GM19468 (cell line): ENCODE measurements around the gene FBLIM1.

ENCODE experiments used
- ATAC-seq: cut with Tn5 transposase; IDR thresholded peaks from one replicate; pipeline ENCODE4 v1.9.1; 2021; ENCODE audit warnings: mild to moderate bottlenecking, moderate library complexity, moderate number of reproducible peaks; ENCODE audit not compliant: unreplicated experiment; ENCODE audit errors: extremely low read depth

The FBLIM1 gene

DNA sequence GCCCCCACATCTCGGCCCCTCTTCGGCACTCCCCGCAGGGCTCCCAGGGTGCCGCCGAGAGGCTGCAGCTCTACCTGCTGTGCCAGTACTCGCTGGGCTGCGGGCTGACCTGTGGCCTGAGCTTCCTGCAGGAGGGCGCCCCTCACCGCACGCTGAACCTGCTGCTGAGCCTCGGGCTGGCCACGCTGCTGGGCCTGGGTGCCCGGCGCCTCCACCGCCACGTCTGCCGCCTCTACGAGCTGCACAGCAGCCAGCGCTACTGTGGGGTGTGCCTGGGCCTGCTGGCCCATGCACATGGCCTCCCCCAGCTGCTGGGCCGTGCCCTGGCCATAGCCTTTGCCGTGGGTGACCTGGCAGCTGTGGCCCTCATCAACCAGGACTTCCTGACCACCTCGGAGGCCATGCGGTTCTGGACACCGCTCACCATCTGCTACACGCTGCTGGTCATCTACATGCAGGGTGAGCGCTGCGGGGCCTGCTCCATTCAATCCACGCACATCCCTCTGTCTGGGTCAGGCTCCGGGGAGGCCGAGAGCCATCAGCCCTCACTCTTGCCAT is 14.4 kb upstream of the FBLIM1 start:
- no peak for ATAC-seq

- no peak for ATAC-seq
Measured at GRCh38 chr1:15747378-15747777, 11.2 kb upstream of the FBLIM1 start.

- ATAC-seq, result no peak
Measured at GRCh38 chr1:15748264-15748663, 10.3 kb upstream of the FBLIM1 start.

DNA sequence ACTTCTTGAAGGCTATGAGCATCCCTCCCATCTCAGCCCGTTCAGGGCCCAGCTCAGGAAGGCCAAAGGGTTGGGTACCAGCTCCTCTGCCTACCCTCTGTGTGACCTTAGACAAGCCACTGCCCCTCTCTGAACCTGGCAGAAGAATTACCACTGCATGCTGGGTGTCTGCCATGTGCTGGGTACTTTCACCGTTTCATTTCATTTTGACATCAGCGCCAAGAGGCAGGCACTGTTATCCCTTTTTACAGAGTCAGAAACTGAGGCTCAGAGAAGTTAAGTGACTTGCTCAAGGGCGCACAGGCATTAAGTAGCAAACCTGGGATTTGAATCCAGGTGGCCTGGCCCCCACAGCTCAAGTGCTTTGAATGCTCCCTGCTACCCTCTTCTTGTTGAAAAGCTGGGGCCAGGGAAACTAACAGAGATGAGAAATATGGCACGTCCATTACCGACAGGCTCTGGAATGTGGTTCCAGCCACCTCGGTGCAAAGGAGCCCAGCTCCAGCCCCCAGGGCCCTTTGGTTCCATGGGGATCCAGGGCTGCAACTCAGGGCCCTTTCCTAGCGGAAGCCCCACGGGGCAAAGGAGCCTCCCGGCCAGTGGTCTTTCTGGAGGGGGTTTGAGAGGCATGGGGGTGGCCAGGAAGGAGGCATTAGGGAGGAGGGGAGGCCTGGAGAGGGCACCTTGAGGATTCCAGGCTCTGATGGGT is 9.8 kb upstream of the FBLIM1 start:
- ATAC-seq, result no peak

DNA sequence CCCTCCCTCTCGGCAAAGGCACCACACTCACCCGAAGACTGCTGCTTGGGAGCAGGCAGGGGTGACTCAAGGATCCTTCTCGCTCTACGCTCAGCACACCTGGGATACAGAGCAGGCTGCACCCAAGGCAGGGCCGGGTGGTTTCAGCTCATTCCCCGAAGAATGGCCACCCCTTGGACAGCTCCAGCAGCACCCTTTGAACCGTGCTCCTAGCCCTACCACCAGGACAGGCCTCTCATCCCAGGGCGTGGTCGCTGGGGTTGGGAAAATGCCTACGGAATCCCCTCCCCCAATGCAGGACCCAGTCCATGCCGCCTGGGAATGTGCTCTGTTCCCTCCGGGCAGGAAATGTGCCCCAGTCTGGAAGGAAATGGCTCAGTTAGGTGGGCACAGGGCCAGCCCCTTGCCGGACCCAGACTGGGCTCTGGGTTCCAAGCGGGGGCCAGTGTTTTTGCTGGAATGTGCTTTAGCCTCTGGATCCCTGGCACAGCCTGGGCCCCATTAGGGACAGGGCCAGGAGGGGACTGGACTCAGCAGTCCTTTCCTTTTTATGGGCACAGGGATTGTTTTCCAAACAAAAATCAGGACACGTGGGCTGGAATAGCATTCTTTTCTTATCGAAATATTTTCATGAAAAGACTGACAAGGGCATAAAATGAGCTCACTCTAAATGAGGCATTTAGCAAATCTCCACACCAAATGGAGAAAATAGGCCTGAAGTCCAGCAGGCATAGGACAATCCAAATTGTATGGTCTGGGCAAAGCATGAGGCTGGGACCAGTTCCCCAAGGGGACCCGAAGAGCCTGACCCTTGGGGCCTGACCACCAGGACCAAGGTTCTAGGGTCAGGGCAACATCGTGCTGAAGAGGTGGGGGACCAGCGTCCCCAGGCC is 8.9 kb upstream of the FBLIM1 start:
- no peak for ATAC-seq

- no peak for ATAC-seq
Measured at GRCh38 chr1:15750924-15751323, 7.7 kb upstream of the FBLIM1 start.

GRCh38 chr1:15751717-15752116 is 6.9 kb upstream of the FBLIM1 start:
- no peak for ATAC-seq

- no peak for ATAC-seq
Measured at GRCh38 chr1:15753776-15754175, 4.8 kb upstream of the FBLIM1 start.

DNA sequence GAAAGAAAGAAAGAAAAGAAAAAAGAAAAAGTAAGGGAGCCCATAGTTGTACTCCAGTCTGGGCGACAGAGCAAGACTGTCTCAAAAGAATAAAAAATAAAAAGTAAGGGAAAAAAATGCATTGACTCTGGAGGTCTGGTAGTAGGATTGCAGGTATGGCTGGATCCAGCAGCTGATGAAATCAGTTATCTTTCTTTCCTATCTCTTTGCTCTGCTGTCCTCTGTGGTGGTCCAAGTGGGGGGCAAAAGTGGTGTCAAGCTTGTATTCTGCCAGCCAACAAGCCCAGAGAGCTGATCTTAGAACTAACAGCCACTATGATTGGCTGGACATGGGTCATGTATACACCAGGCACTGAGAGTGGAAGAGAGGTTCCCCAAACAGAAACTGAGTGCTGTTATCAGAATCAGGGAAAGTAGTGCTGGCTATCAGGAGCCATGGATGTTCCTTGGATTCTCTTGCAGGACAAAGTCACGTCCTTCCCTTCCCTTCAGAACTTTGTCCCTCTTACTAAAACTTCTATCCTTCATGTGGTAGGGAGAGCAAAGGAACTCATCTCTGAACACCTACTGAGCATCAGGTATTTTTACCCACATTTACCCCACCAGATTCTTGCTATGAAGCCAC is 3.5 kb upstream of the FBLIM1 start:
- ATAC-seq, result no peak

DNA sequence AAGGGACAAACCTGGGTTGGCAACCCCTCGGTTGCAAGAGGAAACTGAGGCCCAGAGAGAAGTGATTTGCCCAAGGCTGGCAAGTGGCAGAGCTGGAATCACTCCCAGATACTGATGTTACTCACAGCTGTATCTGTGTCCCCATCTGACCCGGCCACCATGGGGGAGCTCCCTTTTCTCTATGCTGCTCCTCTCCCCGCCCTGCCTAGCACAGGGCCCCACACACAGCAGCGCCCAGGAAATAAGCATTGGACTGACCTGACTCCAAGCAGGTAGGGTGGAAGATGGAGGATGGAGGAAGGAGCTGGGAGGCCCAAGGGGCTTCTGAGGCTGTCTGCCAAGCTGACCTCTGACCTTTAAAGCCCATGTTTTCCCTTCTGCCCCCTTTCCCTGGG is 3.0 kb upstream of the FBLIM1 start:
- ATAC-seq, result no peak

- ATAC-seq, result no peak
Measured at GRCh38 chr1:15756143-15757015, 2.2 kb upstream of the FBLIM1 start.

GRCh38 chr1:15757016-15757543 is 1.5 kb upstream of the FBLIM1 start:
- no peak for ATAC-seq

DNA sequence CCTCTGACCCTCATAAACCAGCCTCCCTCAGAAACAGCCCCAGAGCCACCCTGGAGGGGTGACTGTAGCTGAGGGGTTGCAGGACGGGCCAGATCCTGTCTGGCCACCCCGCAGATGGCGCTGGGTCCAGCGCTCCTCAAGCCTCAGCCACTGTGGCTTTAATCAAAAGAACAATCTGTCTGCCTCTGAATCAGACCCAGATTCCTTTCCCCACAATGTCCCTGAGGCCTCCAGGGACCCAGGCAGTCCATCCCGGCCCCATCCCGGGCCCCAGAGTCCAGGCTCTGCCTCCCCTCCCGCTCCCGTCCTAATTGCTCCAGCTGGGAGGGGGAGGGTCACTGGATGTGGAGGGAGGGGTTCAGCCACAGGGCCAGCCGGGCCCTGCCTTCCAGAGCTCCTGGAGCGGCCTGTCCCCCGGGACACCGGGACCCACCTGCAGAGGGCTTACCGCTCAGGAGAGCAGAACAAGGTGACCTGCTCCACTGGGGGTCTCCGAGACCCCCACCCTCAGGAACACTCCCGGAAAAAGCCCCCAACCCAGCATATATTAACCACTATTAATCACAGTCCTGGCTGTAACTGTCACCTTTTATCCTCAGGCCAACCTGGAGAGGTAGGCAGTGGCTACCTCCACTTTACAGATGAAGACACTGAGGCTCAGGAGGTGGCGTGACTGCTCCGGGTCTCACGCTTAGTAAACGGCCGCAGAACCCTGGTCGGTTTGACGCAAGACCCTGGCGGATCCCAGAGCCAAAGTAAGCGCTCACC is 836 bp upstream of the FBLIM1 start:
- no peak for ATAC-seq

- no peak for ATAC-seq
Measured at GRCh38 chr1:15758953-15759661, 512 bp downstream of the FBLIM1 start.

- no peak for ATAC-seq
Measured at GRCh38 chr1:15760520-15761211, 2.1 kb downstream of the FBLIM1 start.

GRCh38 chr1:15761366-15762128 is 3.0 kb downstream of the FBLIM1 start:
- ATAC-seq, result no peak

GRCh38 chr1:15762546-15762945 is 4.0 kb downstream of the FBLIM1 start:
- no peak for ATAC-seq
